Endodermal cell (in vitro differentiated cells): ENCODE measurements around the gene SMIM5. TPM values are rescaled to one million over a fixed set of nuclear protein-coding genes. Genes with fewer than 3 reads are reported as not detected.

Experiments
- DNase-seq: peaks from one replicate; pipeline ENCODE4 v3.0.0-alpha.2; 2017
- H3K27ac ChIP-seq: 2 replicates; pipeline ENCODE4 v1.5.1; 2013; ENCODE audit warnings: mild to moderate bottlenecking, low read depth, low read length, moderate library complexity
- H3K27me3 ChIP-seq: 2 replicates; pipeline ENCODE4 v1.6.1; 2013; ENCODE audit warnings: mild to moderate bottlenecking, low read length, moderate library complexity; ENCODE audit not compliant: insufficient read depth, control insufficient read depth, poor library complexity, severe bottlenecking
- H3K36me3 ChIP-seq: 2 replicates; pipeline ENCODE4 v1.7.0; 2013; ENCODE audit warnings: mild to moderate bottlenecking, low read length, moderate library complexity; ENCODE audit not compliant: control insufficient read depth, insufficient read depth
- H3K4me1 ChIP-seq: one replicate; pipeline ENCODE4 v1.7.0; 2013; ENCODE audit warnings: low read length; ENCODE audit not compliant: control insufficient read depth, insufficient read depth
- H3K4me3 ChIP-seq: 2 replicates; pipeline ENCODE4 v1.5.1; 2013; ENCODE audit warnings: mild to moderate bottlenecking, low read length, moderate library complexity
- H3K9ac ChIP-seq: 2 replicates; pipeline ENCODE4 v1.6.1; 2013; ENCODE audit warnings: mild to moderate bottlenecking, low read length, moderate library complexity; ENCODE audit not compliant: poor library complexity, severe bottlenecking; ENCODE audit errors: extremely low read depth
- H3K9me3 ChIP-seq: 2 replicates; pipeline ENCODE4 v1.6.1; 2013; ENCODE audit warnings: mild to moderate bottlenecking, low read length, moderate library complexity; ENCODE audit not compliant: control insufficient read depth
- H3K27ac Mint-ChIP-seq: 2 replicates; pipeline ENCODE4 v1.8.0; 2020; ENCODE audit warnings: mixed read lengths
- H3K27me3 Mint-ChIP-seq: 2 replicates; pipeline ENCODE4 v1.8.0; 2021; ENCODE audit warnings: mild to moderate bottlenecking, mixed read lengths; ENCODE audit not compliant: insufficient read depth
- H3K36me3 Mint-ChIP-seq: 2 replicates; pipeline ENCODE4 v1.8.0; 2020; ENCODE audit warnings: low read depth, mixed read lengths
- H3K4me1 Mint-ChIP-seq: 2 replicates; pipeline ENCODE4 v1.8.0; 2020; ENCODE audit warnings: mixed read lengths
- H3K4me3 Mint-ChIP-seq: 2 replicates; pipeline ENCODE4 v1.8.0; 2020; ENCODE audit warnings: mild to moderate bottlenecking, moderate library complexity, mixed read lengths
- H3K9me3 Mint-ChIP-seq: 2 replicates; pipeline ENCODE4 v1.8.0; 2020; ENCODE audit warnings: mild to moderate bottlenecking, mixed read lengths
- CTCF ChIP-seq: fragments of 200-600 bp; sonication (generic); conservative IDR thresholded peaks from 2 replicates; pipeline ENCODE4 v1.5.0; 2021; ENCODE audit warnings: antibody characterized with exemption, mild to moderate bottlenecking
- WGBS, 2 experiments: methylation state at CpG; one replicate each; pipeline versions ENCODE4 v1.1.5 to v1.1.7; 2013; ENCODE audit warnings: missing lambda C conversion rate in 2 of 2, mixed read lengths in 1 of 2; ENCODE audit not compliant: insufficient coverage in 1 of 2, insufficient read length in 1 of 2; 5-methylcytosine and 5-hydroxymethylcytosine counted together
- total RNA-seq, 2 donors: library from RNA; stranded (reverse); fragmentation: NEBNext Ultra II Directional in 1 of 2; extraction: Animal tissue kit (Norgen Biotek cat#: 25700) in 1 of 2; gene quantifications; 2 replicates in 1 of 2; 3 replicates in 1 of 2; pipeline ENCODE4 v1.2.1, GENCODE V29; 2021

The SMIM5 gene
- total RNA-seq, 2 donors from 2014 or later: 0.40 TPM; not detected in 1

GRCh38 chr17:75610103-75610984 is 22.9 kb upstream of the SMIM5 start:
- Mint-ChIP-seq H3K27me3 (no peaks in the 10 kb centered on the region), H3K4me1 (peaks cover 5% of the 10 kb centered on the region), H3K36me3 (no peaks in the 10 kb centered on the region), H3K4me3 (no peak overlapping the region), H3K27ac (no peak overlapping the region), H3K9me3 (no peaks in the 10 kb centered on the region)
- no peak overlapping the region for H3K4me3 ChIP-seq
- H3K27ac ChIP-seq: no peak overlapping the region
- no peaks in the 10 kb centered on the region for H3K4me1 ChIP-seq
- no peaks in the 10 kb centered on the region for H3K36me3 ChIP-seq
- no peaks in the 10 kb centered on the region for H3K27me3 ChIP-seq
- DNase-seq: no peak
- no peak overlapping the region for H3K9ac ChIP-seq
- TF ChIP-seq CTCF: no peak
- H3K9me3 ChIP-seq: no peaks in the 10 kb centered on the region
- 89 to 94% methylated on average over 12 to 25 of the region's 25 CpGs for WGBS, 2 experiments

GRCh38 chr17:75611851-75612429 is 21.3 kb upstream of the SMIM5 start:
- H3K4me3 Mint-ChIP-seq: no peak overlapping the region
- Histone ChIP-seq H3K27ac (no peak overlapping the region), H3K4me3 (no peak overlapping the region), H3K27me3 (no peaks in the 10 kb centered on the region), H3K36me3 (no peaks in the 10 kb centered on the region), H3K4me1 (no peaks in the 10 kb centered on the region), H3K9ac (no peak overlapping the region), H3K9me3 (no peaks in the 10 kb centered on the region)
- no peak for TF ChIP-seq CTCF
- H3K4me1 Mint-ChIP-seq: peaks cover 1% of the 10 kb centered on the region
- no peak overlapping the region for H3K27ac Mint-ChIP-seq
- 92 to 95% methylated on average over 16 to 20 of the region's 20 CpGs for WGBS, 2 experiments
- no peaks in the 10 kb centered on the region for H3K36me3 Mint-ChIP-seq
- H3K9me3 Mint-ChIP-seq: no peaks in the 10 kb centered on the region
- DNase-seq: no peak
- no peaks in the 10 kb centered on the region for H3K27me3 Mint-ChIP-seq

GRCh38 chr17:75612906-75613626 is 20.2 kb upstream of the SMIM5 start:
- H3K9ac ChIP-seq: no peak overlapping the region
- H3K36me3 ChIP-seq: no peaks in the 10 kb centered on the region
- no peaks in the 10 kb centered on the region for H3K9me3 ChIP-seq
- no peak for DNase-seq
- no peak for TF ChIP-seq CTCF
- 82 to 86% methylated on average over 12 to 27 of the region's 27 CpGs for whole genome bisulfite sequencing, 2 experiments
- no peak overlapping the region for H3K4me3 ChIP-seq
- H3K4me1 ChIP-seq: no peaks in the 10 kb centered on the region
- H3K27me3 ChIP-seq: no peaks in the 10 kb centered on the region
- H3K27ac Mint-ChIP-seq: no peak overlapping the region
- no peaks in the 10 kb centered on the region for H3K27me3 Mint-ChIP-seq
- H3K4me3 Mint-ChIP-seq: no peak overlapping the region
- no peaks in the 10 kb centered on the region for H3K4me1 Mint-ChIP-seq
- no peaks in the 10 kb centered on the region for H3K9me3 Mint-ChIP-seq
- H3K27ac ChIP-seq: no peak overlapping the region
- H3K36me3 Mint-ChIP-seq: no peaks in the 10 kb centered on the region
